GM10248 (cell line): ENCODE results near the gene LGI1.

Experiments used
- CTCF ChIA-PET: fragments of 300-600 bp; sonication (Branson Sonifier 250); formaldehyde crosslinking; extraction: SDS; loops from one replicate; lab custom pipeline; 2021; ENCODE audit warnings: antibody characterized with exemption; lab: Yijun Ruan, JAX
- POLR2A ChIA-PET: fragments of 350-650 bp; sonication (Branson Sonifier 250); formaldehyde crosslinking; extraction: SDS; loops from one replicate; lab custom pipeline; 2020; ENCODE audit warnings: antibody characterized with exemption; lab: Yijun Ruan, JAX
- DNase-seq: peaks from one replicate; pipeline ENCODE4 v3.0.0; 2012; ENCODE audit errors: extremely low spot score
- CTCF ChIP-seq: IDR thresholded peaks from 2 replicates; pipeline ENCODE4 v1.5.1; 2012; ENCODE audit warnings: mild to moderate bottlenecking, low read depth; ENCODE audit errors: extremely low read depth, missing control alignments, control extremely low read depth

LGI1 gene

GRCh38 chr10:93752761-93753160 is 5.0 kb upstream of the LGI1 start:
- CTCF ChIA-PET = interaction anchor here (1.3 kb wide), 1 partner anchor 17 kb away, joined by 3 read pairs; no protein-coding TSS in a partner anchor
- no peak for TF ChIP-seq CTCF
- POLR2A ChIA-PET = no interaction called here
- no peak for DNase-seq

- no peak for TF ChIP-seq CTCF
- ChIA-PET POLR2A (no interaction called here), CTCF (interaction anchor here (0.9 to 2.2 kb wide), 5 partner anchors 9 to 377 kb away, joined by 3 to 13 read pairs (median 3); no protein-coding TSS in a partner anchor)
- no peak for DNase-seq
These were observed 4.0 kb upstream of the LGI1 start for GRCh38 chr10:93753621-93754250.

- TF ChIP-seq CTCF = no peak
- no peak for DNase-seq
- POLR2A ChIA-PET = no interaction called here
- CTCF ChIA-PET = interaction anchor here (1.0 to 2.2 kb wide), 2 partner anchors 9 to 10 kb away, joined by 3 to 13 read pairs; no protein-coding TSS in a partner anchor
These were observed 3.0 kb upstream of the LGI1 start for GRCh38 chr10:93754761-93755160.

- no peak for DNase-seq
- TF ChIP-seq CTCF = no peak
- ChIA-PET POLR2A (no interaction called here), CTCF (interaction anchor here (2.2 kb wide), 1 partner anchor 11 kb away, joined by 13 read pairs; no protein-coding TSS in a partner anchor)
These were observed 2.2 kb upstream of the LGI1 start for GRCh38 chr10:93755443-93756116.

- no peak for TF ChIP-seq CTCF
- ChIA-PET CTCF (no interaction called here), POLR2A (no interaction called here)
- no peak for DNase-seq
These were observed 1.6 kb upstream of the LGI1 start for GRCh38 chr10:93756118-93756517.

- ChIA-PET POLR2A (no interaction called here), CTCF (no interaction called here)
- DNase-seq = no peak
These were observed 600 bp upstream of the LGI1 start for GRCh38 chr10:93757136-93757535.

More at GRCh38 chr10:93757136-93757535, 600 bp upstream of the LGI1 start:
- TF ChIP-seq CTCF = no peak
